ENCODE data around the gene KRT14.
"Not testable (repeated sequence)": the region's sequence is repeated elsewhere in the genome, so short reads cannot be mapped to it uniquely, and the experiment has no call there.

GRCh38 chr17:41584331-41584927 lies 2.3 kb downstream of the KRT14 start:
- not testable (repeated sequence) for TF ChIP-seq CTCF, EZH2phosphoT487 (IDR thresholded peaks at IDR 0.05; ENCODE audit: low read length)
